ENCODE measurements around the gene RCCD1. TPM values are rescaled to one million over a fixed set of nuclear protein-coding genes. Genes with fewer than 3 reads are reported as not detected.
"Not testable (repeated sequence)": the region's sequence is repeated elsewhere in the genome, so short reads cannot be mapped to it uniquely, and the experiment has no call there.

The RCCD1 gene
- total RNA-seq, 2 donors from 2014 or later = 19.8 to 20.9 TPM

DNA sequence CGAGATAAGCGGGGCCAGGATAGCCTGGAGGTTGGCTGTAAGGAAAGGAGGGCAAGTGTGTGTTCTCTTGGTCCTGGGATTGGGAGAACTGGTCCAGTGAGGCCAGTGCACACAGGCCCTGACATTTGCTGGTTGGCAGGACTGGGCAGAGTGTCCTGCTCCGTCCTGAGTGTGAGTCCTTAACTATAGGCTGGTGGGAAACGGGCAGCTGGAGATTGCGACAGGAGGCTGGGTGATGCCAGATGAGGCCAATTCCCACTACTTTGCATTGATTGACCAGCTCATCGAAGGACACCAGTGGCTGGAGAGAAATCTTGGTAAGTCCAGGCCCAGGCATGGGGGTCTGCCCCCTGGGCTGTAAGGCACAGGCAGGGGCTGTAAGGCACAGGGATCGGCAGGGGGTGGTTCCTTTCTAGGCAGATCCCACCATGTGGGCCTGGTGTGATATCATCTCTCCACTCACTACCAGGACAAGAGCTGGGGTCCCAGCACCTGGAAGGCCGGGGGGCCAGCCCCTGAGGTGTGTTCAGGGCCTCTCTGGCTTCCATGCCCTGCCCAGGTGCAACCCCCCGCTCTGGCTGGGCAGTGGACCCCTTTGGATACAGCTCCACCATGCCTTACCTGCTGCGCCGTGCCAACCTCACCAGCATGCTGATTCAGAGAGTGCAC lies 48.4 kb upstream of the RCCD1 start:
- TF ChIP-seq, protein P1, sequence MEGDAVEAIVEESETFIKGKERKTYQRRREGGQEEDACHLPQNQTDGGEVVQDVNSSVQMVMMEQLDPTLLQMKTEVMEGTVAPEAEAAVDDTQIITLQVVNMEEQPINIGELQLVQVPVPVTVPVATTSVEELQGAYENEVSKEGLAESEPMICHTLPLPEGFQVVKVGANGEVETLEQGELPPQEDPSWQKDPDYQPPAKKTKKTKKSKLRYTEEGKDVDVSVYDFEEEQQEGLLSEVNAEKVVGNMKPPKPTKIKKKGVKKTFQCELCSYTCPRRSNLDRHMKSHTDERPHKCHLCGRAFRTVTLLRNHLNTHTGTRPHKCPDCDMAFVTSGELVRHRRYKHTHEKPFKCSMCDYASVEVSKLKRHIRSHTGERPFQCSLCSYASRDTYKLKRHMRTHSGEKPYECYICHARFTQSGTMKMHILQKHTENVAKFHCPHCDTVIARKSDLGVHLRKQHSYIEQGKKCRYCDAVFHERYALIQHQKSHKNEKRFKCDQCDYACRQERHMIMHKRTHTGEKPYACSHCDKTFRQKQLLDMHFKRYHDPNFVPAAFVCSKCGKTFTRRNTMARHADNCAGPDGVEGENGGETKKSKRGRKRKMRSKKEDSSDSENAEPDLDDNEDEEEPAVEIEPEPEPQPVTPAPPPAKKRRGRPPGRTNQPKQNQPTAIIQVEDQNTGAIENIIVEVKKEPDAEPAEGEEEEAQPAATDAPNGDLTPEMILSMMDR (conservative IDR thresholded peaks at IDR 0.05) = no peak
- peaks cover 36% of the 10 kb centered on the region for H3K36me3 Mint-ChIP-seq (ENCODE audit: low read depth)
- no peaks in the 10 kb centered on the region for H3K27me3 Mint-ChIP-seq (ENCODE audit: insufficient read depth)
- H3K27me3 ChIP-seq (ENCODE audit: control insufficient read depth, insufficient read depth, low read length, poor library complexity, severe bottlenecking) = no peaks in the 10 kb centered on the region
- H3K27ac Mint-ChIP-seq = no peak overlapping the region
- peaks cover 47% of the 10 kb centered on the region for H3K36me3 ChIP-seq (ENCODE audit: control insufficient read depth, insufficient read depth, low read length)
- H3K4me1 ChIP-seq (ENCODE audit: control insufficient read depth, insufficient read depth, low read length) = peaks cover 7% of the 10 kb centered on the region
- peaks cover 13% of the 10 kb centered on the region for H3K4me1 Mint-ChIP-seq
- no peak overlapping the region for H3K9ac ChIP-seq (ENCODE audit: extremely low read depth, low read length, poor library complexity, severe bottlenecking)
- no peak overlapping the region for H3K4me3 Mint-ChIP-seq
- 94 to 96% methylated on average over 8 to 11 of the region's 11 CpGs for WGBS, 2 experiments (ENCODE audit: insufficient coverage in 1 of 2, insufficient read length in 1 of 2)
- no peaks in the 10 kb centered on the region for H3K9me3 Mint-ChIP-seq
- H3K9me3 ChIP-seq (ENCODE audit: control insufficient read depth, low read length) = no peaks in the 10 kb centered on the region
- H3K27ac ChIP-seq (ENCODE audit: low read depth, low read length) = no peak overlapping the region
- H3K4me3 ChIP-seq (ENCODE audit: low read length) = no peak overlapping the region
- DNase-seq = no peak

DNA sequence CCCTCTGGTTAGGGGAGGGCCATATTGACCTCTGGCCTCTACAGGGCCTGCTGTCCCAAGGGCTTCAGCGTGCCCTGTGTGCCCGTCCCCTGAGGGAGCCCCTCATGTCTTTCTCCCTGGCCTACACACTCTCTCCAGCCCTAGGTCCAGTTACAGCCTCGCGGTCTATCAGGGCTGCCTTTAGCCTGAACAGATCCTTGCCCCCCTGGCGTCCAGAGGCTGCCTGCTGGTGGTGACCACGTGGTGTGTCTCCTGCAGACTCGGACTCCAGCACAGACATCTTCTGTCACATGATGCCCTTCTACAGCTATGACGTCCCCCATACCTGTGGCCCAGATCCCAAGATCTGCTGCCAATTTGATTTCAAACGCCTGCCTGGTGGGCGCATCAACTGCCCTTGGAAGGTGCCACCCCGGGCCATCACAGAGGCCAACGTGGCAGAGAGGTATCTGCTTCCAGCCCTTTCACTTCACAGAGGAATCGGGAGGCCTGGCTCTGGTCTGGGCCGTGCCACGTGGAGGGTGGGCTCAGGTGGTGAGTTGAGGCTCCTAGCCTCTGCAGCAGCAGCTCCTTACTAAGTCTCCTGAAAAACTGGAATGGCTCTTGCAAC lies 47.5 kb upstream of the RCCD1 start:
- Histone ChIP-seq H3K9me3 (ENCODE audit: control insufficient read depth, low read length) (no peaks in the 10 kb centered on the region), H3K4me1 (ENCODE audit: control insufficient read depth, insufficient read depth, low read length) (peaks cover 7% of the 10 kb centered on the region), H3K27me3 (ENCODE audit: control insufficient read depth, insufficient read depth, low read length, poor library complexity, severe bottlenecking) (no peaks in the 10 kb centered on the region), H3K4me3 (ENCODE audit: low read length) (no peak overlapping the region), H3K36me3 (ENCODE audit: control insufficient read depth, insufficient read depth, low read length) (peaks cover 48% of the 10 kb centered on the region), H3K9ac (ENCODE audit: extremely low read depth, low read length, poor library complexity, severe bottlenecking) (no peak overlapping the region), H3K27ac (ENCODE audit: low read depth, low read length) (no peak overlapping the region)
- no peak for DNase-seq
- 88 to 89% methylated on average over 12 to 15 of the region's 15 CpGs for WGBS, 2 experiments (ENCODE audit: insufficient coverage in 1 of 2, insufficient read length in 1 of 2)
- H3K27ac Mint-ChIP-seq = no peak overlapping the region
- no peaks in the 10 kb centered on the region for H3K9me3 Mint-ChIP-seq
- TF ChIP-seq, protein P1 (conservative IDR thresholded peaks at IDR 0.05) = no peak
- H3K36me3 Mint-ChIP-seq (ENCODE audit: low read depth) = peaks cover 36% of the 10 kb centered on the region
- H3K27me3 Mint-ChIP-seq (ENCODE audit: insufficient read depth) = no peaks in the 10 kb centered on the region
- no peak overlapping the region for H3K4me3 Mint-ChIP-seq
- peaks cover 5% of the 10 kb centered on the region for H3K4me1 Mint-ChIP-seq

DNA sequence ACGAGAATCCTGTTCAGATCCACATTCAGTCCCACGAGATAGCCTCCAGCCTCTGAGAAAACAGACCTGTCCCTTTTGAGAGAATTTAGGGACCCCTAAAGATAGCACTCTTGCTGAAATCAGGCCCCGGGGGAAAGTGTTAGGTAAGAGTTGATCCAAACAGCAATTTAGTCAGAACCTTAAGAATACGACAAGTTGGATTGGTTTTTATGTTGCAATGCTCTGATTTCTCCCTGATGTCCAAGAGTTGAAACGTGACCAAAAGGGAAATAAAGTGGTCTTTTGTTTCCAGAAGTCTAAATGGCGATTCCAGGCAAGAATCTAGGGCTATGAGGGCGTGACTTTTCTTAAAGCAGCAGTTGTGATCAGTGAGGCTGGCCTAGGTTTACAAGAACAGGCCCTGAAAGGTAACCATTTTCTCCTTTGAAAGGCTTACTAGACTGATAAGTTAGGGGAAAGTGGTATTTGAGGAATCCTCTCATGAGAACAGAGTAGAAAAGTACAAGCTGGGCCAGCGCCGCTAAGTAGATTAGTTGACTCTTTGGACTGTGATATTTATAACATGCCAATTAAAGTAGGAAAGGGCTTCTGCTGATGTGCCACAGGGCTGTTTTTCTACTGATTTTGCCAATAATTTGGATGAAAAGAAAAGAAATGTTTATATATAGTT lies 46.7 kb upstream of the RCCD1 start:
- whole genome bisulfite sequencing, 2 experiments (ENCODE audit: insufficient coverage in 1 of 2, insufficient read length in 1 of 2) = 89 to 95% methylated on average over 9 of the region's 9 CpGs
- no peak overlapping the region for H3K9ac ChIP-seq (ENCODE audit: extremely low read depth, low read length, poor library complexity, severe bottlenecking)
- no peak overlapping the region for H3K27ac ChIP-seq (ENCODE audit: low read depth, low read length)

DNA sequence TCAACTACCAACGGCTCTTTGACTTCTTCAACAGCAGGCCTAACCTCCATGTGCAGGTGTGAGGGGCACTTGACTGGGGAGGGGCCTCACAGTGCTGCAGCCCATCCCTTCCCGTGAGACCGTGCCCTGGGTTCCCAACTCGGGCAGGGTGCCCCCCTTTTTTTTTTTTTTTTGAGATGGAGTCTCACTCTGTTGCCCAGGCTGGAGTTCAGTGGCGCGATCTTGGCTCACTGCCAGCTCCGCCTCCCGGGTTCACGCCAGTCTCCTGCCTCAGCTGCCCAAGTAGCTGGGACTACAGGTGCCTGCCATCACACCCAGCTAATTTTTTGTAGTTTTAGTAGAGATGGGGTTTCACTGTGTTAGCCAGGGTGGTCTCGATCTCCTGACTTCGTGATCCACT lies 45.2 kb upstream of the RCCD1 start:
- not testable (repeated sequence) for H3K27me3 ChIP-seq (ENCODE audit: control insufficient read depth, insufficient read depth, low read length, poor library complexity, severe bottlenecking); H3K4me3 Mint-ChIP-seq; H3K4me3 ChIP-seq (ENCODE audit: low read length); H3K4me1 Mint-ChIP-seq; H3K27ac Mint-ChIP-seq; DNase-seq; H3K9me3 ChIP-seq (ENCODE audit: control insufficient read depth, low read length); H3K9me3 Mint-ChIP-seq; H3K27me3 Mint-ChIP-seq (ENCODE audit: insufficient read depth); H3K4me1 ChIP-seq (ENCODE audit: control insufficient read depth, insufficient read depth, low read length); H3K27ac ChIP-seq (ENCODE audit: low read depth, low read length); H3K9ac ChIP-seq (ENCODE audit: extremely low read depth, low read length, poor library complexity, severe bottlenecking)
- WGBS, 2 experiments (ENCODE audit: insufficient coverage in 1 of 2, insufficient read length in 1 of 2) = 94 to 96% methylated on average over 4 to 11 of the region's 11 CpGs
- H3K36me3 ChIP-seq (ENCODE audit: control insufficient read depth, insufficient read depth, low read length) = peaks cover 62% of the 10 kb centered on the region
- H3K36me3 Mint-ChIP-seq (ENCODE audit: low read depth) = peaks cover 46% of the 10 kb centered on the region

More for the DNA sequence above, 46.7 kb upstream of the RCCD1 start:
- no peaks in the 10 kb centered on the region for H3K9me3 Mint-ChIP-seq
- H3K27ac Mint-ChIP-seq = no peak overlapping the region
- no peak for DNase-seq
- Histone ChIP-seq H3K27me3 (ENCODE audit: control insufficient read depth, insufficient read depth, low read length, poor library complexity, severe bottlenecking) (no peaks in the 10 kb centered on the region), H3K36me3 (ENCODE audit: control insufficient read depth, insufficient read depth, low read length) (peaks cover 53% of the 10 kb centered on the region), H3K4me3 (ENCODE audit: low read length) (no peak overlapping the region), H3K4me1 (ENCODE audit: control insufficient read depth, insufficient read depth, low read length) (peaks cover 7% of the 10 kb centered on the region), H3K9me3 (ENCODE audit: control insufficient read depth, low read length) (no peaks in the 10 kb centered on the region)
- peaks cover 38% of the 10 kb centered on the region for H3K36me3 Mint-ChIP-seq (ENCODE audit: low read depth)
- H3K27me3 Mint-ChIP-seq (ENCODE audit: insufficient read depth) = no peaks in the 10 kb centered on the region
- H3K4me3 Mint-ChIP-seq = no peak overlapping the region
- H3K4me1 Mint-ChIP-seq = peaks cover 5% of the 10 kb centered on the region
- TF ChIP-seq, protein P1 (conservative IDR thresholded peaks at IDR 0.05) = no peak
